K562 (cell line): ENCODE measurements around the gene HSPA6. TPM values are rescaled to one million over a fixed set of nuclear protein-coding genes. Genes with fewer than 3 reads are reported as not detected.
"Not testable (repeated sequence)": the region's sequence is repeated elsewhere in the genome, so short reads cannot be mapped to it uniquely, and the experiment has no call there.

ENCODE experiments used
- CBX1 ChIP-seq: sonication (generic); IDR thresholded peaks from 2 replicates; pipeline ENCODE4 v1.6.1; 2016; ENCODE audit warnings: antibody characterized with exemption, low read depth, mild to moderate bottlenecking
- CBX3 ChIP-seq, 2 experiments: IDR thresholded peaks; 1 replicate in 1 of 2; 2 replicates in 1 of 2; pipeline ENCODE4 v1.6.1; 2012; ENCODE audit warnings: inconsistent platforms in 2 of 2, low read length in 2 of 2, borderline replicate concordance in 1 of 2, control low read depth in 1 of 2
- E2F3 ChIP-seq: fragments of 250-450 bp; sonication (Bioruptor Pico); IDR thresholded peaks from 2 replicates; pipeline ENCODE4 v1.4.0; 2020; ENCODE audit warnings: mild to moderate bottlenecking
- ESRRA ChIP-seq: fragments of 450-650 bp; IDR thresholded peaks from 2 replicates; pipeline ENCODE4 v1.6.1; 2014; ENCODE audit warnings: low read depth, mild to moderate bottlenecking, moderate library complexity, borderline replicate concordance
- MTA3 ChIP-seq: fragments of 450-650 bp; formaldehyde crosslinking; IDR thresholded peaks from 2 replicates; pipeline ENCODE4 v1.6.1; 2017; ENCODE audit warnings: mild to moderate bottlenecking, borderline replicate concordance
- MYC ChIP-seq, 2 experiments: fragments of 250-450 bp in 1 of 2; sonication (Bioruptor Pico) in 1 of 2; IDR thresholded peaks; 2 replicates each; pipeline versions ENCODE4 v1.5.1 to v1.6.1; 2012 to 2021; ENCODE audit warnings: low read depth in 2 of 2, borderline replicate concordance in 1 of 2, improper control_type of control experiment in 1 of 2, low read length in 1 of 2, mild to moderate bottlenecking in 1 of 2, moderate library complexity in 1 of 2
- NFRKB ChIP-seq: fragments of 450-650 bp; IDR thresholded peaks from 2 replicates; pipeline ENCODE4 v1.6.1; 2016; ENCODE audit warnings: low read depth
- RFX5 ChIP-seq: IDR thresholded peaks from 2 replicates; pipeline ENCODE4 v1.6.1; 2011; ENCODE audit warnings: low read depth, mild to moderate bottlenecking, improper control_type of control experiment, low read length
- TEAD4 ChIP-seq, 2 experiments: sonication (generic) in 1 of 2; formaldehyde crosslinking in 1 of 2; IDR thresholded peaks; 2 replicates each; pipeline versions ENCODE4 v1.6.1 to v1.8.0; 2012 to 2022; ENCODE audit warnings: borderline replicate concordance in 1 of 2, inconsistent platforms in 1 of 2, low read length in 1 of 2, mild to moderate bottlenecking in 1 of 2, missing genetic modification reagents in 1 of 2
- ZNF24 ChIP-seq: fragments of 450-650 bp; IDR thresholded peaks from 2 replicates; pipeline ENCODE4 v1.6.1; 2016
- ZNF589 ChIP-seq: fragments of 200-800 bp; sonication (Bioruptor generic); IDR thresholded peaks from 2 replicates; pipeline ENCODE4 v1.6.1; 2016; ENCODE audit warnings: low read depth, missing genetic modification characterization, missing compliant biosample characterization
- polyA plus RNA-seq, 8 experiments: library from polyadenylated mRNA; depleted of rRNA in 4 of 8; stranded (reverse) in 5 of 8; unstranded in 3 of 8; fragments of >200 nt; fragmentation: Nextera tagmentation in 2 of 8; fragmentation: Illumina TruSeq in 1 of 8; extraction: Ambion mirVana in 2 of 8; extraction: Trizol in 1 of 8; gene quantifications; 2 replicates each; pipeline versions ENCODE4 v1.2.1 to v1.2.3, GENCODE V29; 2011 to 2014; ENCODE audit warnings: inconsistent platforms in 1 of 8, missing spikeins in 1 of 8
- total RNA-seq, 7 experiments: library from RNA; depleted of rRNA in 6 of 7; stranded (reverse); fragments of >200 nt in 6 of 7; fragmentation: Illumina TruSeq in 2 of 7; extraction: Trizol in 2 of 7; gene quantifications; 2 replicates each; pipeline versions ENCODE4 v1.2.1 to v1.2.3, GENCODE V29; 2011 to 2021; ENCODE audit warnings: low replicate concordance in 1 of 7
- TF ChIP-seq, protein P1 (sequence below): fragments of 450-650 bp; IDR thresholded peaks from 2 replicates; pipeline ENCODE4 v1.6.1; 2016; ENCODE audit warnings: missing biosample characterization, missing genetic modification characterization
- TF ChIP-seq, protein P2 (sequence below): fragments of 450-650 bp; IDR thresholded peaks from 2 replicates; pipeline ENCODE4 v1.6.1; 2016; ENCODE audit warnings: mild to moderate bottlenecking, moderate library complexity

HSPA6 gene
- total and polyA plus RNA-seq, 9 of the 15 experiments (the other 6 are each of a cell fraction or from before 2014, with no cell fraction given) = 0.15 to 10.0 (median 2.4) TPM

DNA sequence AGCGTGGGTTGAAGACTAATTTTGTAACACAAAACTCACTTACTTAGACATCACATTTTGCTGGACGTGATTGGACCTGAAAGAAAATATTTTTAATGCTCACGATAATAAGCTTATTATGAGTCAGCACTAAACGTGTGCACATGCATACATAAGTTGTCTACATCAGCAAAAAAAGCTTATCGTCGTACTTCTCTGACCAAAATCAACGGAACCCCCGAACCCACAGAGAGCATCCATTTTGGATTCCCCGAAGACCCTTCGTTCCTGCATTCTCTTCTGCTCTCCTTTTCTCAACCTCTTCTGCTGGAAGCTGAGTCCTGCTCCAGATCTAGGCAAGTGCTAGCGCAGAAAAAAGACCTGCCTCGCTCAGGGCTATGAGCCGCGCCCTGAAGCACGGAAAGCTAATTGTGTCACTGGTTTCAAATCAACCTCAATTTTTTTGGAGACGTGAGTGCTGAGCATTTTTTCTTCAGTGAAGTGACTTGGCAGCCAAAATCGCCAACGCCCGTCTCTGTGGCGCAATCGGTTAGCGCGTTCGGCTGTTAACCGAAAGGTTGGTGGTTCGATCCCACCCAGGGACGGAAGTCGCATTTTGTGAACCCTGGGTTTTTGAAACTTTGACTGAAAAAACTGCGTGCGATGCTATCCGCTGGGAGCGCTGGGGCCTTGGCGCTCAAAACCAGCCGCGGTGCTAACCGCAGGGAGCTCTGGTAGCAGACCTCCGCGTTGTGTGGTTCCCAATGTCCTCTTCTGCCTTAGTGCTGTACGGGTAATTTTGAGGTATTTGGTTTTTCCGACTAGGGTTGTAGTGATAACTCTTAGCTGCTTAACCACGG is 15.6 kb downstream of the HSPA6 start (continued):
- TF ChIP-seq ZNF24 (peak; percentile 74; the same call in 1 of the 2 replicates), TEAD4 (IDR thresholded peaks at IDR 0.05; ENCODE audit: low read length) (peak; percentile 80), MYC (IDR thresholded peaks at IDR 0.05; ENCODE audit: low read depth, low read length) (peak; percentile 41; the same call in 1 of the 2 replicates), MYC (CRISPR knock-in tag; IDR thresholded peaks at IDR 0.05; ENCODE audit: borderline replicate concordance, low read depth) (peak; percentile 43; the same call in 1 of the 2 replicates), NFRKB (peak; percentile 61; the same call in 1 of the 2 replicates), MTA3 (peak; percentile 68; the same call in 1 of the 2 replicates), ZNF589 (peak; percentile 83; the same call in 1 of the 2 replicates), ESRRA (peak; percentile 87; the same call in 1 of the 2 replicates), CBX1 (peak; percentile 91), CBX3 (IDR thresholded peaks at IDR 0.05; ENCODE audit: borderline replicate concordance in 1 of 2, low read length in 2 of 2) (peak in 1 of 2 experiments; percentile 71; a peak in 2 of 3 replicates), E2F3 (CRISPR knock-in tag) (peak; percentile 75; the same call in 1 of the 2 replicates), RFX5 (peak; percentile 29; the same call in 1 of the 2 replicates)
- TF ChIP-seq TEAD4 (CRISPR knock-in tag; IDR thresholded peaks at IDR 0.05; ENCODE audit: borderline replicate concordance) = not testable (repeated sequence)
- TF ChIP-seq, protein P1, sequence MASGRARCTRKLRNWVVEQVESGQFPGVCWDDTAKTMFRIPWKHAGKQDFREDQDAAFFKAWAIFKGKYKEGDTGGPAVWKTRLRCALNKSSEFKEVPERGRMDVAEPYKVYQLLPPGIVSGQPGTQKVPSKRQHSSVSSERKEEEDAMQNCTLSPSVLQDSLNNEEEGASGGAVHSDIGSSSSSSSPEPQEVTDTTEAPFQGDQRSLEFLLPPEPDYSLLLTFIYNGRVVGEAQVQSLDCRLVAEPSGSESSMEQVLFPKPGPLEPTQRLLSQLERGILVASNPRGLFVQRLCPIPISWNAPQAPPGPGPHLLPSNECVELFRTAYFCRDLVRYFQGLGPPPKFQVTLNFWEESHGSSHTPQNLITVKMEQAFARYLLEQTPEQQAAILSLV (tag) = peak; percentile 91
- TF ChIP-seq, protein P2, sequence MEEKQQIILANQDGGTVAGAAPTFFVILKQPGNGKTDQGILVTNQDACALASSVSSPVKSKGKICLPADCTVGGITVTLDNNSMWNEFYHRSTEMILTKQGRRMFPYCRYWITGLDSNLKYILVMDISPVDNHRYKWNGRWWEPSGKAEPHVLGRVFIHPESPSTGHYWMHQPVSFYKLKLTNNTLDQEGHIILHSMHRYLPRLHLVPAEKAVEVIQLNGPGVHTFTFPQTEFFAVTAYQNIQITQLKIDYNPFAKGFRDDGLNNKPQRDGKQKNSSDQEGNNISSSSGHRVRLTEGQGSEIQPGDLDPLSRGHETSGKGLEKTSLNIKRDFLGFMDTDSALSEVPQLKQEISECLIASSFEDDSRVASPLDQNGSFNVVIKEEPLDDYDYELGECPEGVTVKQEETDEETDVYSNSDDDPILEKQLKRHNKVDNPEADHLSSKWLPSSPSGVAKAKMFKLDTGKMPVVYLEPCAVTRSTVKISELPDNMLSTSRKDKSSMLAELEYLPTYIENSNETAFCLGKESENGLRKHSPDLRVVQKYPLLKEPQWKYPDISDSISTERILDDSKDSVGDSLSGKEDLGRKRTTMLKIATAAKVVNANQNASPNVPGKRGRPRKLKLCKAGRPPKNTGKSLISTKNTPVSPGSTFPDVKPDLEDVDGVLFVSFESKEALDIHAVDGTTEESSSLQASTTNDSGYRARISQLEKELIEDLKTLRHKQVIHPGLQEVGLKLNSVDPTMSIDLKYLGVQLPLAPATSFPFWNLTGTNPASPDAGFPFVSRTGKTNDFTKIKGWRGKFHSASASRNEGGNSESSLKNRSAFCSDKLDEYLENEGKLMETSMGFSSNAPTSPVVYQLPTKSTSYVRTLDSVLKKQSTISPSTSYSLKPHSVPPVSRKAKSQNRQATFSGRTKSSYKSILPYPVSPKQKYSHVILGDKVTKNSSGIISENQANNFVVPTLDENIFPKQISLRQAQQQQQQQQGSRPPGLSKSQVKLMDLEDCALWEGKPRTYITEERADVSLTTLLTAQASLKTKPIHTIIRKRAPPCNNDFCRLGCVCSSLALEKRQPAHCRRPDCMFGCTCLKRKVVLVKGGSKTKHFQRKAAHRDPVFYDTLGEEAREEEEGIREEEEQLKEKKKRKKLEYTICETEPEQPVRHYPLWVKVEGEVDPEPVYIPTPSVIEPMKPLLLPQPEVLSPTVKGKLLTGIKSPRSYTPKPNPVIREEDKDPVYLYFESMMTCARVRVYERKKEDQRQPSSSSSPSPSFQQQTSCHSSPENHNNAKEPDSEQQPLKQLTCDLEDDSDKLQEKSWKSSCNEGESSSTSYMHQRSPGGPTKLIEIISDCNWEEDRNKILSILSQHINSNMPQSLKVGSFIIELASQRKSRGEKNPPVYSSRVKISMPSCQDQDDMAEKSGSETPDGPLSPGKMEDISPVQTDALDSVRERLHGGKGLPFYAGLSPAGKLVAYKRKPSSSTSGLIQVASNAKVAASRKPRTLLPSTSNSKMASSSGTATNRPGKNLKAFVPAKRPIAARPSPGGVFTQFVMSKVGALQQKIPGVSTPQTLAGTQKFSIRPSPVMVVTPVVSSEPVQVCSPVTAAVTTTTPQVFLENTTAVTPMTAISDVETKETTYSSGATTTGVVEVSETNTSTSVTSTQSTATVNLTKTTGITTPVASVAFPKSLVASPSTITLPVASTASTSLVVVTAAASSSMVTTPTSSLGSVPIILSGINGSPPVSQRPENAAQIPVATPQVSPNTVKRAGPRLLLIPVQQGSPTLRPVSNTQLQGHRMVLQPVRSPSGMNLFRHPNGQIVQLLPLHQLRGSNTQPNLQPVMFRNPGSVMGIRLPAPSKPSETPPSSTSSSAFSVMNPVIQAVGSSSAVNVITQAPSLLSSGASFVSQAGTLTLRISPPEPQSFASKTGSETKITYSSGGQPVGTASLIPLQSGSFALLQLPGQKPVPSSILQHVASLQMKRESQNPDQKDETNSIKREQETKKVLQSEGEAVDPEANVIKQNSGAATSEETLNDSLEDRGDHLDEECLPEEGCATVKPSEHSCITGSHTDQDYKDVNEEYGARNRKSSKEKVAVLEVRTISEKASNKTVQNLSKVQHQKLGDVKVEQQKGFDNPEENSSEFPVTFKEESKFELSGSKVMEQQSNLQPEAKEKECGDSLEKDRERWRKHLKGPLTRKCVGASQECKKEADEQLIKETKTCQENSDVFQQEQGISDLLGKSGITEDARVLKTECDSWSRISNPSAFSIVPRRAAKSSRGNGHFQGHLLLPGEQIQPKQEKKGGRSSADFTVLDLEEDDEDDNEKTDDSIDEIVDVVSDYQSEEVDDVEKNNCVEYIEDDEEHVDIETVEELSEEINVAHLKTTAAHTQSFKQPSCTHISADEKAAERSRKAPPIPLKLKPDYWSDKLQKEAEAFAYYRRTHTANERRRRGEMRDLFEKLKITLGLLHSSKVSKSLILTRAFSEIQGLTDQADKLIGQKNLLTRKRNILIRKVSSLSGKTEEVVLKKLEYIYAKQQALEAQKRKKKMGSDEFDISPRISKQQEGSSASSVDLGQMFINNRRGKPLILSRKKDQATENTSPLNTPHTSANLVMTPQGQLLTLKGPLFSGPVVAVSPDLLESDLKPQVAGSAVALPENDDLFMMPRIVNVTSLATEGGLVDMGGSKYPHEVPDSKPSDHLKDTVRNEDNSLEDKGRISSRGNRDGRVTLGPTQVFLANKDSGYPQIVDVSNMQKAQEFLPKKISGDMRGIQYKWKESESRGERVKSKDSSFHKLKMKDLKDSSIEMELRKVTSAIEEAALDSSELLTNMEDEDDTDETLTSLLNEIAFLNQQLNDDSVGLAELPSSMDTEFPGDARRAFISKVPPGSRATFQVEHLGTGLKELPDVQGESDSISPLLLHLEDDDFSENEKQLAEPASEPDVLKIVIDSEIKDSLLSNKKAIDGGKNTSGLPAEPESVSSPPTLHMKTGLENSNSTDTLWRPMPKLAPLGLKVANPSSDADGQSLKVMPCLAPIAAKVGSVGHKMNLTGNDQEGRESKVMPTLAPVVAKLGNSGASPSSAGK = 0 out of 2 replicates have a peak, but pooled peaks have one; percentile 8
